Spleen (tissue), 11 donors: Measurements from ENCODE around the gene CSTB. TPM values are rescaled to one million over a fixed set of nuclear protein-coding genes. Genes with fewer than 3 reads are reported as not detected.

Experiments used
- DNase-seq: peaks from one replicate; pipeline ENCODE4 v3.0.0-alpha.2; 2020
- H3K27ac ChIP-seq, 8 donors: fragments of 200-600 bp; sonication (generic) in 7 of 8; 1 replicate in 4 of 8; 2 replicates in 4 of 8; pipeline versions ENCODE4 v1.5.0 to v1.8.0; 2016 to 2021; ENCODE audit warnings: inconsistent platforms in 4 of 8, mild to moderate bottlenecking in 4 of 8, moderate library complexity in 1 of 8
- H3K27me3 ChIP-seq, 7 donors: fragments of 200-600 bp; sonication (generic) in 6 of 7; replicated peaks in 1 of 7; 1 replicate in 4 of 7; 2 replicates in 3 of 7; pipeline versions ENCODE4 v1.5.0 to v1.8.0; 2016 to 2021; ENCODE audit warnings: inconsistent platforms in 3 of 7, mild to moderate bottlenecking in 1 of 7
- H3K36me3 ChIP-seq, 6 donors: fragments of 200-600 bp; sonication (generic) in 5 of 6; 1 replicate in 4 of 6; 2 replicates in 2 of 6; pipeline versions ENCODE4 v1.5.0 to v1.8.0; 2016 to 2021; ENCODE audit warnings: inconsistent platforms in 2 of 6
- H3K4me1 ChIP-seq, 6 donors: fragments of 200-600 bp; sonication (generic) in 5 of 6; 1 replicate in 3 of 6; 2 replicates in 3 of 6; pipeline versions ENCODE4 v1.5.0 to v1.8.0; 2016 to 2021; ENCODE audit warnings: inconsistent platforms in 3 of 6
- H3K4me3 ChIP-seq, 8 donors: fragments of 200-600 bp; sonication (generic) in 7 of 8; 1 replicate in 4 of 8; 2 replicates in 4 of 8; pipeline versions ENCODE4 v1.5.0 to v1.8.0; 2016 to 2021; ENCODE audit warnings: inconsistent platforms in 4 of 8, mild to moderate bottlenecking in 4 of 8, moderate library complexity in 2 of 8
- H3K9me3 ChIP-seq, 8 donors: fragments of 200-600 bp; sonication (generic) in 7 of 8; 1 replicate in 4 of 8; 2 replicates in 4 of 8; pipeline versions ENCODE4 v1.5.0 to v1.8.0; 2016 to 2021; ENCODE audit warnings: inconsistent platforms in 4 of 8
- POLR2A ChIP-seq, 3 donors: fragments of 450-650 bp; IDR thresholded peaks; one replicate each; pipeline ENCODE4 v1.5.1; 2017; ENCODE audit warnings: antibody characterized with exemption in 3 of 3, mild to moderate bottlenecking in 1 of 3
- POLR2AphosphoS5 ChIP-seq, 3 donors: sonication (generic); formaldehyde crosslinking; IDR thresholded peaks; one replicate each; pipeline ENCODE4 v1.5.1; 2017; ENCODE audit warnings: antibody characterized with exemption in 3 of 3
- WGBS, 5 donors: extraction: QIAGEN DNeasy Blood & Tissue Kit in 3 of 5; methylation state at CpG; one replicate each; pipeline versions ENCODE4 v1.1.5 to v1.1.7; 2013 to 2018; 5-methylcytosine and 5-hydroxymethylcytosine counted together
- intact Hi-C: fragments of 100-400 bp; cut with DNase I; formaldehyde crosslinking; loops from one replicate; pipeline ENCODE4 v1.15.0; 2023; ENCODE audit warnings: low total_unique reads
- polyA plus RNA-seq, 3 donors: library from polyadenylated mRNA; stranded (reverse); fragments of 200-250 nt; gene quantifications; one replicate each; pipeline ENCODE4 v1.2.1, GENCODE V29; 2013
- total RNA-seq, 7 donors: library from RNA; depleted of rRNA in 3 of 7; stranded (reverse); fragments of >200 nt in 3 of 7; fragmentation: NEBNext Ultra II Directional in 4 of 7; extraction: Animal tissue kit (Norgen Biotek cat#: 25700) in 4 of 7; gene quantifications; one replicate each; pipeline versions ENCODE4 v1.1.0 to v1.2.1, GENCODE V29; 2016 to 2021
- TF ChIP-seq, protein P1 (sequence below), 11 experiments: fragments of 200-600 bp in 7 of 11; fragments of 450-650 bp in 4 of 11; sonication (generic) in 4 of 11; IDR thresholded peaks in 8 of 11; conservative IDR thresholded peaks in 3 of 11; 1 replicate in 7 of 11; 2 replicates in 4 of 11; pipeline versions ENCODE4 v1.4.0 to v1.8.0; 2016 to 2021; ENCODE audit warnings: antibody characterized with exemption in 11 of 11, inconsistent platforms in 4 of 11, mild to moderate bottlenecking in 1 of 11
- donor health status: healthy with polysubstance abuse.
- donor health status: DM: no; HTN: no; CAD: no; lungs with moderate emphysema.
- donor health status: DM: no; HTN: no; CAD: no.
- donor health status: Bipolar disorder and iron deficiency.
- donor health status: healthy.
- donor health status: DM: no; HTN: no; CAD: no.
- donor health status: DM: yes; HTN: yes; CAD: no.

The CSTB gene
- total and polyA plus RNA-seq, 10 donors: 10.5 to 93.8 (median 33.2) TPM

DNA sequence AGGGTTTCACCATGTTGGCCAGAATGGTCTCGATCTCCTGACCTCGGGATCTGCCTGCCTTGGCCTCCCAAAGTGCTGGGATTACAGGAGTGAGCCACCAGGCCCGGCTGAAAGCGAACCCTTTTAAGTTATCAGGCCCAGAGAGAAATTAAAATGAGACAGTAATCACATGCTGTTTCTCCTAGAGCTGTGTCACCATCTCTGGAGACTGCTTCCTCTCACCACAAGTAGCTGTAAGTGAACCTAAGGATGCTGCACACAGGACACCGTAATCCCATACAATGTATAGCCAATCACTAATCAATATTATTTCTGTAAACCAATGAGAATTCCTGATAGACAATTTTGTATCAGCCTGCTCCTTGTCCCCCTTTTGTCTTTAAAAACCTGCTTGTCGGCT, 5.7 kb upstream of the CSTB start:
- intact Hi-C loops: no loop called here
- WGBS, 5 donors: 78 to 89% (median 83%) methylated on average over 6 of the region's 6 CpGs
- TF ChIP-seq POLR2AphosphoS5 (IDR thresholded peaks at IDR 0.05): no peak
- TF ChIP-seq POLR2A (IDR thresholded peaks at IDR 0.05): no peak
- DNase-seq: no peak
- Histone ChIP-seq H3K27me3 (no peaks in the 10 kb centered on the region), H3K36me3 (no peaks in the 10 kb centered on the region), H3K27ac (no peak overlapping the region), H3K4me3 (no peak overlapping the region), H3K4me1 (peaks cover 0 to 32% (median 3%) of the 10 kb centered on the region in 6 donors), H3K9me3 (no peaks in the 10 kb centered on the region)

DNA sequence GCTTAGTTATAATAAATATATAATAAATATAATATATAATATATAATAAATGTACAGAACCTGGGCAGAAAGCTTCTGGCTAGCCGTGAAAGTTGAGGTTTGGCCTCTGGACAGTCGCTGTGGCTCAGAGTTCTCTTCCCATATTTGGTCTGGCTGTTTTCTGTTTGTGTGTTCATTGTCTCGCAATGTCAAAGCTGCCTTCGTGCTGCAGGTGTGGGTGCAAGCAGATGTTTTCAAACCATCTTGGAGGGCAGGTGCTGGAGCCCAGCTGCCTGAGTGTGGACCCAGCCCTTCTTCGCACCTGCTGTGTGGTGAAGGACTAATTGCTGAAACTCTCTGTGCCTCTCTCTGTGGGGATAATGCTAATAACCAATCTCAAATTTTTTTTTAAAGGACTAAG, 3.6 kb upstream of the CSTB start:
- TF ChIP-seq, protein P1, sequence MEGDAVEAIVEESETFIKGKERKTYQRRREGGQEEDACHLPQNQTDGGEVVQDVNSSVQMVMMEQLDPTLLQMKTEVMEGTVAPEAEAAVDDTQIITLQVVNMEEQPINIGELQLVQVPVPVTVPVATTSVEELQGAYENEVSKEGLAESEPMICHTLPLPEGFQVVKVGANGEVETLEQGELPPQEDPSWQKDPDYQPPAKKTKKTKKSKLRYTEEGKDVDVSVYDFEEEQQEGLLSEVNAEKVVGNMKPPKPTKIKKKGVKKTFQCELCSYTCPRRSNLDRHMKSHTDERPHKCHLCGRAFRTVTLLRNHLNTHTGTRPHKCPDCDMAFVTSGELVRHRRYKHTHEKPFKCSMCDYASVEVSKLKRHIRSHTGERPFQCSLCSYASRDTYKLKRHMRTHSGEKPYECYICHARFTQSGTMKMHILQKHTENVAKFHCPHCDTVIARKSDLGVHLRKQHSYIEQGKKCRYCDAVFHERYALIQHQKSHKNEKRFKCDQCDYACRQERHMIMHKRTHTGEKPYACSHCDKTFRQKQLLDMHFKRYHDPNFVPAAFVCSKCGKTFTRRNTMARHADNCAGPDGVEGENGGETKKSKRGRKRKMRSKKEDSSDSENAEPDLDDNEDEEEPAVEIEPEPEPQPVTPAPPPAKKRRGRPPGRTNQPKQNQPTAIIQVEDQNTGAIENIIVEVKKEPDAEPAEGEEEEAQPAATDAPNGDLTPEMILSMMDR (IDR thresholded peaks at IDR 0.05 in 8 of 11, conservative IDR thresholded peaks at IDR 0.05 in 3 of 11): no peak
- peak in 2 of 3 donors; percentile 57 for TF ChIP-seq POLR2AphosphoS5 (IDR thresholded peaks at IDR 0.05)
- no peak for DNase-seq
- Histone ChIP-seq H3K27me3 (no peaks in the 10 kb centered on the region), H3K4me1 (peaks cover 7 to 49% (median 18%) of the 10 kb centered on the region in 6 donors), H3K4me3 (no peak overlapping the region), H3K9me3 (no peaks in the 10 kb centered on the region), H3K36me3 (peaks cover 0 to under 1% (median 0%) of the 10 kb centered on the region in 6 donors), H3K27ac (no peak overlapping the region)
- WGBS, 5 donors: 63 to 81% (median 66%) methylated on average over 5 of the region's 5 CpGs
- intact Hi-C loops: no loop called here

DNA sequence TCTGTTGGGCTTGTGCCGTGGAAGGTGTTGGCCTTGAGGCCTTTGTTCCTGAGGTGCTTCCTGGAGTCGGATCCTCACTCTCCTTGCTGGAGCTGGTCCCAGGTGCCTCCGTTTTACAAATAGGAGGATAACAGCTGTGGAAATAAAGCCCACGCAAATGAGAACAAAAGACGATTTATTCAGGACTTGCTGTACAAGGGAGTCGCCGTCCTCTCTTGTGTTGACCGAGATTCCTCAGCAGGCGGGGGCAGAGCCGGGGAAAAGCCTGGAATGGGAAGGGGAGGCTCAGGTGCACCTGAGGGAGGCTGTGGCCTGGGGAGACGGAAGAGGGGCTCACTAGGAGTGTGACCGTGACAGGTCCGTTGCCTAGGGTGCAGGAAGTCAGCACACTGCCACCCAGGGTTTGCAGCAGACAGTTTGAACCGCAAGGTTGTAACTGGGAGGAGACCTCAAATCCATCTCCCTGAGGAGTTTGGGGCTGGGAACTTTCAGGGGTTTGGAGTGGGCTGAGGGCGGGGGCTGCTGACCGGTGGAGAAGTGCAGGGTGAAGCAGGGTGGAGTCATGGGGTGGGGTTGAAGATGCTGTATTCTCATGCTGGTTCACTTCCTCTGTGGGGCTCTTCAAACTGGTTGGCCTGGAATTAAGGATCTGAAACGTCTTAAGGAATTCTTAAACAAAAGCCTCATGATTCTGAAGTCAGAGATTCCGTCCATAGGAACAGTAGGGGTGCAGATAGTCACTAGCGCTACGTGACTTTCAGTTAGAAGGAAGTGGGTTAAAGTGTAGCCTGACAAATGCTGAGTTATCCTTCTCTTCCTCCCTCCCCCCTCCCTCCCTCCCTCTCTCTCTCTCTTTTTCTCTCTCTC, 2.6 kb upstream of the CSTB start:
- no peaks in the 10 kb centered on the region for H3K9me3 ChIP-seq
- no peak overlapping the region for H3K4me3 ChIP-seq
- H3K36me3 ChIP-seq: peaks cover 0 to 10% (median 9%) of the 10 kb centered on the region in 6 donors
- intact Hi-C loops: no loop called here
- WGBS, 5 donors: 52 to 63% (median 58%) methylated on average over 20 of the region's 20 CpGs
- peaks cover 13 to 58% (median 23%) of the 10 kb centered on the region in 6 donors for H3K4me1 ChIP-seq
- H3K27me3 ChIP-seq: no peaks in the 10 kb centered on the region
- peak overlapping the region in 3 of 8 donors; percentile 5 to 23 (median 11) for H3K27ac ChIP-seq
- no peak for TF ChIP-seq POLR2AphosphoS5 (IDR thresholded peaks at IDR 0.05)
- TF ChIP-seq POLR2A (IDR thresholded peaks at IDR 0.05): no peak
- TF ChIP-seq, protein P1 (IDR thresholded peaks at IDR 0.05 in 8 of 11, conservative IDR thresholded peaks at IDR 0.05 in 3 of 11): no peak
- DNase-seq: peak; percentile 68

DNA sequence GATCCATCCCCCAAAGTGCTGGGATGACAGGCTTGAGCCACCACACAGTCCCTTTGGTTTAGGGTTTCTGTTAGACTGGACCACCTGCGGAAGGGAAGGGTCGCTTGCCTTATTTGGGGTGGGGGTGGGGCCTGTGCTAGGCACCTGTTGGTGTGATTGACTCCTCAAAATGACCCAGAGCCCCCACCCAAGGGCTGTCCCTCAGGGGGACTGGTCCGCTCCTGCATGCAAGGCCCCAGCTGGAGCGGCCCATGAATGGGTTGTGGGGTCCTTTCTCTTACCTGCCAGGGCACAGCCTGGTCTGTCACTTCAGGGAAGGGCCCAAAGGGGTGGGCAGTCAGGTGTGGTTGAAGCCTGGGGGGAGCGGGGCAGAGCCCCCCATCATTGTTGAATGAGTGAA, 1.8 kb upstream of the CSTB start:
- Histone ChIP-seq H3K4me1 (peaks cover 13 to 60% (median 23%) of the 10 kb centered on the region in 6 donors), H3K36me3 (peaks cover 0 to 17% (median 16%) of the 10 kb centered on the region in 6 donors), H3K4me3 (no peak overlapping the region), H3K27ac (no peak overlapping the region), H3K9me3 (no peaks in the 10 kb centered on the region), H3K27me3 (no peaks in the 10 kb centered on the region)
- TF ChIP-seq, protein P1 (IDR thresholded peaks at IDR 0.05 in 8 of 11, conservative IDR thresholded peaks at IDR 0.05 in 3 of 11): no peak
- no peak for TF ChIP-seq POLR2A (IDR thresholded peaks at IDR 0.05)
- TF ChIP-seq POLR2AphosphoS5 (IDR thresholded peaks at IDR 0.05): no peak
- no peak for DNase-seq
- WGBS, 5 donors: 95 to 99% (median 96%) methylated on average over 5 of the region's 5 CpGs
- intact Hi-C loops: no loop called here
